K562 (cell line): Measurements from ENCODE around the gene ACBD5. TPM values are rescaled to one million over a fixed set of nuclear protein-coding genes. Genes with fewer than 3 reads are reported as not detected.

ENCODE experiments used
- ATAC-seq: fragments of 200-7000 bp; cut with Tn5 transposase; 3 replicates; pipeline ENCODE4 v1.9.1; 2020; ENCODE audit warnings: moderate library complexity
- BruUV-seq: library from RNA; stranded (reverse); fragments of 400-500 nt; replicated peaks from 2 replicates; lab custom pipeline; 2021; lab: Mats Ljungman, UMichigan
- CTCF ChIA-PET: fragments of 300-600 bp; formaldehyde crosslinking; extraction: SDS; loops from one replicate; lab custom pipeline; 2021; ENCODE audit warnings: low intra/inter-chr PET ratio; lab: Yijun Ruan, JAX
- POLR2A ChIA-PET: fragments of 300-600, 350-650 bp; sonication (Branson Sonifier 250); formaldehyde crosslinking; extraction: SDS; loops from one replicate; lab custom pipeline; 2021; ENCODE audit warnings: antibody characterized with exemption, inconsistent platforms; lab: Yijun Ruan, JAX
- DNase-seq, 4 experiments: peaks; one replicate each; pipeline versions ENCODE4 v3.0.0 to v3.0.0-alpha.2; 2011 to 2018; ENCODE audit warnings: low spot score in 3 of 4, mixed read lengths in 3 of 4; ENCODE audit errors: extremely low read depth in 1 of 4
- FAIRE-seq: peaks from 2 replicates; lab custom pipeline; 2011; peaks lifted over from hg19 to GRCh38; lab: Jason Lieb, UNC
- H2AFZ ChIP-seq: 2 replicates; pipeline ENCODE4 v1.6.0; 2011; ENCODE audit warnings: low read depth, low read length, control low read depth, inconsistent platforms
- H3K27ac ChIP-seq: fragments of 200-600 bp; 3 replicates; pipeline ENCODE4 v1.8.0; 2011; ENCODE audit warnings: low read depth, mild to moderate bottlenecking, control low read depth, inconsistent platforms, low read length, moderate library complexity, mixed read lengths; ENCODE audit errors: extremely low read depth
- H3K27me3 ChIP-seq, 2 experiments: fragments of 300-600 bp in 1 of 2; 2 replicates in 1 of 2; 3 replicates in 1 of 2; pipeline versions ENCODE4 v1.6.0 to v1.8.0; 2011; ENCODE audit warnings: inconsistent platforms in 2 of 2, low read length in 2 of 2, mild to moderate bottlenecking in 1 of 2, mixed read lengths in 1 of 2, moderate library complexity in 1 of 2; ENCODE audit not compliant: control insufficient read depth in 2 of 2, insufficient read depth in 2 of 2
- H3K36me3 ChIP-seq: fragments of 300-600 bp; 3 replicates; pipeline ENCODE4 v1.8.0; 2011; ENCODE audit warnings: mild to moderate bottlenecking, low read length, inconsistent platforms; ENCODE audit not compliant: control insufficient read depth, insufficient read depth
- H3K4me1 ChIP-seq, 2 experiments: fragments of 200-600 bp in 1 of 2; replicated peaks in 1 of 2; 2 replicates in 1 of 2; 3 replicates in 1 of 2; pipeline versions ENCODE4 v1.5.1 to v1.8.0; 2011; ENCODE audit warnings: inconsistent platforms in 2 of 2, low read length in 2 of 2, mild to moderate bottlenecking in 1 of 2, mixed read lengths in 1 of 2, moderate library complexity in 1 of 2; ENCODE audit not compliant: control insufficient read depth in 2 of 2, insufficient read depth in 2 of 2
- H3K4me2 ChIP-seq: 2 replicates; pipeline ENCODE4 v1.6.1; 2011; ENCODE audit warnings: low read length, control low read depth, inconsistent platforms, mixed read lengths; ENCODE audit not compliant: insufficient read depth
- H3K4me3 ChIP-seq: fragments of 200-600 bp; sonication (generic), shearing (Covaris generic); 2 replicates; pipeline ENCODE4 v1.5.1; 2016; ENCODE audit warnings: control low read depth, inconsistent platforms
- H3K79me2 ChIP-seq: fragments of 200-600 bp; 3 replicates; pipeline ENCODE4 v1.8.0; 2011; ENCODE audit warnings: low read length, inconsistent platforms; ENCODE audit not compliant: control insufficient read depth, insufficient read depth
- H3K9ac ChIP-seq, 2 experiments: 2 replicates each; pipeline versions ENCODE4 v1.6.0 to v1.6.1; 2011; ENCODE audit warnings: low read depth in 2 of 2, low read length in 2 of 2, control low read depth in 1 of 2, inconsistent platforms in 1 of 2, mild to moderate bottlenecking in 1 of 2, mixed read lengths in 1 of 2; ENCODE audit not compliant: insufficient read depth in 1 of 2
- H3K9me1 ChIP-seq: one replicate; pipeline ENCODE4 v1.6.0; 2011; ENCODE audit warnings: inconsistent platforms, mild to moderate bottlenecking, low read length, moderate library complexity; ENCODE audit not compliant: control insufficient read depth, insufficient read depth
- H3K9me3 ChIP-seq: replicated peaks from 2 replicates; pipeline ENCODE4 v1.5.1; 2011; ENCODE audit warnings: low read depth, low read length, inconsistent platforms; ENCODE audit not compliant: control insufficient read depth, insufficient read depth
- H4K20me1 ChIP-seq: replicated peaks from 2 replicates; pipeline ENCODE4 v1.6.1; 2011; ENCODE audit warnings: low read length, inconsistent platforms, mixed read lengths; ENCODE audit not compliant: control insufficient read depth, insufficient read depth
- BRD4 ChIP-seq: fragments of 200-600 bp; sonication (generic); IDR thresholded peaks from 2 replicates; pipeline ENCODE4 v1.6.1; 2017; ENCODE audit warnings: inconsistent platforms
- CREBBP ChIP-seq: IDR thresholded peaks from one replicate; pipeline ENCODE4 v1.6.1; 2012; ENCODE audit warnings: low read depth, mild to moderate bottlenecking, control low read depth, inconsistent platforms, low read length
- ELF2 ChIP-seq: fragments of 250-450 bp; sonication (Bioruptor Pico); IDR thresholded peaks from 2 replicates; pipeline ENCODE4 v1.5.0; 2021; ENCODE audit warnings: mild to moderate bottlenecking
- ESRRB ChIP-seq: fragments of 250-450 bp; sonication (Bioruptor Pico); IDR thresholded peaks from 2 replicates; pipeline ENCODE4 v1.5.0; 2020; ENCODE audit warnings: mild to moderate bottlenecking, moderate library complexity, borderline replicate concordance
- HNRNPUL1 ChIP-seq: fragments of 200-400 bp; formaldehyde crosslinking; IDR thresholded peaks from 2 replicates; pipeline ENCODE4 v1.6.1; 2017; ENCODE audit warnings: low read length
- ILF3 ChIP-seq: fragments of 450-650 bp; IDR thresholded peaks from 2 replicates; pipeline ENCODE4 v1.6.1; 2018; ENCODE audit warnings: antibody characterized with exemption, mild to moderate bottlenecking, moderate library complexity, borderline replicate concordance
- NCOA6 ChIP-seq: fragments of 450-650 bp; IDR thresholded peaks from 2 replicates; pipeline ENCODE4 v1.6.1; 2017; ENCODE audit warnings: mild to moderate bottlenecking
- NRF1 ChIP-seq, 2 experiments: fragments of 450-650 bp; IDR thresholded peaks in 1 of 2; conservative IDR thresholded peaks in 1 of 2; 2 replicates each; pipeline ENCODE4 v1.6.1; 2014; ENCODE audit warnings: mild to moderate bottlenecking in 2 of 2
- PTTG1 ChIP-seq: fragments of 450-650 bp; IDR thresholded peaks from 2 replicates; pipeline ENCODE4 v1.6.1; 2016; ENCODE audit warnings: low read depth, mild to moderate bottlenecking, missing genetic modification characterization, missing compliant biosample characterization
- TCF3 ChIP-seq: sonication (generic); formaldehyde crosslinking; IDR thresholded peaks from 2 replicates; pipeline ENCODE4 v1.4.0; 2020; ENCODE audit warnings: mild to moderate bottlenecking, missing genetic modification reagents
- THAP7 ChIP-seq: fragments of 250-450 bp; sonication (Bioruptor Pico); IDR thresholded peaks from 2 replicates; pipeline ENCODE4 v1.5.0; 2021
- ZBTB33 ChIP-seq: sonication (generic); formaldehyde crosslinking; IDR thresholded peaks from 2 replicates; pipeline ENCODE4 v1.8.1; 2023; ENCODE audit warnings: mild to moderate bottlenecking, missing genetic modification reagents
- ZBTB5 ChIP-seq: fragments of 450-650 bp; IDR thresholded peaks from 2 replicates; pipeline ENCODE4 v1.6.1; 2017; ENCODE audit warnings: antibody characterized with exemption
- ZNF146 ChIP-seq: IDR thresholded peaks from one replicate; pipeline ENCODE4 v1.6.1; 2018; ENCODE audit warnings: missing compliant biosample characterization; ENCODE audit not compliant: unreplicated experiment
- ZNF518B ChIP-seq: fragments of 250-450 bp; sonication (Bioruptor Pico); IDR thresholded peaks from 2 replicates; pipeline ENCODE4 v1.5.0; 2021; ENCODE audit warnings: mild to moderate bottlenecking, moderate library complexity
- ZNF75A ChIP-seq: fragments of 450-650 bp; formaldehyde crosslinking; IDR thresholded peaks from 2 replicates; pipeline ENCODE4 v1.4.0; 2020; ENCODE audit warnings: mild to moderate bottlenecking
- ZSCAN32 ChIP-seq: fragments of 450-650 bp; formaldehyde crosslinking; IDR thresholded peaks from 2 replicates; pipeline ENCODE4 v1.4.0; 2020; ENCODE audit warnings: mild to moderate bottlenecking, moderate library complexity
- ZZZ3 ChIP-seq: fragments of 450-650 bp; IDR thresholded peaks from 2 replicates; pipeline ENCODE4 v1.6.1; 2016; ENCODE audit warnings: antibody characterized with exemption, mild to moderate bottlenecking, moderate library complexity
- in situ Hi-C: fragments of 300-500 bp; cut with MboI; formaldehyde crosslinking; loops from 4 replicates; pipeline ENCODE4 v1.15.0; 2018; ENCODE audit warnings: inconsistent platforms, mixed read lengths
- intact Hi-C: fragments of 100-400 bp; cut with micrococcal nuclease; formaldehyde crosslinking; loops from 2 replicates; pipeline ENCODE4 v1.14.2; 2022
- polyA plus RNA-seq, 8 experiments: library from polyadenylated mRNA; depleted of rRNA in 4 of 8; stranded (reverse) in 5 of 8; unstranded in 3 of 8; fragments of >200 nt; fragmentation: Nextera tagmentation in 2 of 8; fragmentation: Illumina TruSeq in 1 of 8; extraction: Ambion mirVana in 2 of 8; extraction: Trizol in 1 of 8; gene quantifications; 2 replicates each; pipeline versions ENCODE4 v1.2.1 to v1.2.3, GENCODE V29; 2011 to 2014; ENCODE audit warnings: inconsistent platforms in 1 of 8, missing spikeins in 1 of 8
- total RNA-seq, 7 experiments: library from RNA; depleted of rRNA in 6 of 7; stranded (reverse); fragments of >200 nt in 6 of 7; fragmentation: Illumina TruSeq in 2 of 7; extraction: Trizol in 2 of 7; gene quantifications; 2 replicates each; pipeline versions ENCODE4 v1.2.1 to v1.2.3, GENCODE V29; 2011 to 2021; ENCODE audit warnings: low replicate concordance in 1 of 7

ACBD5 gene
- total and polyA plus RNA-seq, 9 of the 15 experiments (the other 6 are each of a cell fraction or from before 2014, with no cell fraction given): 1.5 to 10.3 (median 7.8) TPM

GRCh38 chr10:27276581-27276980 lies 36.0 kb upstream of the ACBD5 start:
- Histone ChIP-seq H3K36me3 (no peaks in the 10 kb centered on the region), H3K27ac (no peak overlapping the region), H3K79me2 (no peaks in the 10 kb centered on the region), H3K9ac (no peak overlapping the region), H3K4me3 (no peak overlapping the region), H3K4me2 (no peak overlapping the region), H3K27me3 (peaks cover 0 to 3% of the 10 kb centered on the region in 2 experiments; a peak in 1 of 5 replicates), H3K9me1 (no peaks in the 10 kb centered on the region), H4K20me1 (no peaks in the 10 kb centered on the region), H2AFZ (no peak overlapping the region), H3K4me1 (no peaks in the 10 kb centered on the region), H3K9me3 (no peaks in the 10 kb centered on the region)
- FAIRE-seq: no peak
- in situ Hi-C loops (no loop called here), intact Hi-C loops (no loop called here)
- no peak for ATAC-seq
- CTCF ChIA-PET: no interaction called here
- DNase-seq: no peak
- no TSS peak for BruUV-seq
- POLR2A ChIA-PET: no interaction called here
- TF ChIP-seq BRD4 (no peak), PTTG1 (tag) (no peak), ELF2 (CRISPR knock-in tag) (no peak), ZZZ3 (no peak), THAP7 (no peak), ESRRB (CRISPR knock-in tag) (no peak), ILF3 (no peak), NCOA6 (no peak), CREBBP (no peak), NRF1 (conservative IDR thresholded peaks at IDR 0.05 in 1 of 2, IDR thresholded peaks at IDR 0.05 in 1 of 2) (no peak), HNRNPUL1 (no peak), ZBTB33 (CRISPR knock-in tag) (no peak), ZNF518B (CRISPR knock-in tag) (no peak), ZNF146 (peak; percentile 90), TCF3 (CRISPR knock-in tag) (no peak), ZBTB5 (no peak), ZNF75A (CRISPR knock-in tag) (no peak), ZSCAN32 (CRISPR knock-in tag) (no peak)
